ENCODE measurements around the gene LCN6. TPM values are rescaled to one million over a fixed set of nuclear protein-coding genes. Genes with fewer than 3 reads are reported as not detected.
"Not testable (repeated sequence)": the region's sequence is repeated elsewhere in the genome, so short reads cannot be mapped to it uniquely, and the experiment has no call there.

The LCN6 gene, protein sequence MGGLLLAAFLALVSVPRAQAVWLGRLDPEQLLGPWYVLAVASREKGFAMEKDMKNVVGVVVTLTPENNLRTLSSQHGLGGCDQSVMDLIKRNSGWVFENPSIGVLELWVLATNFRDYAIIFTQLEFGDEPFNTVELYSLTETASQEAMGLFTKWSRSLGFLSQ
- 1 to 10 TPM; 6.4 to 9.3 TPM for total RNA-seq

DNA sequence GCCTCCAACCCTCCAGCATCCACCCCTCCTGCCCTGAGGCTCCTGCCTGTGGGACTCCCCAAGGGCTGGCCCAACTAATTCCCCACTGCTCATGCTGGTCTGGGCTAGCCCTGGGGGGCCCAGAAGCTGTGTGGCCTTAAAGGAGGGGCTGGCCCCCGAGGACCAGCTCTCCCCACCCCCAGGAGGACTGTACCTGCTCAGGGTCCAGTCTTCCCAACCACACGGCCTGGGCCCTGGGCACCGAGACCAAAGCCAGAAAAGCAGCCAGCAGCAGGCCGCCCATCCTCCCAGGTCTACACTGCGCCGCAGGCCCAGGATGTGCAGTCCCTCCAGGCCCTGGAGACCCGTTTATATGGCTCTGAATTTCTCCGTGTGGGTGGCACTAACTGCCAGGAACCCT, at the start of gene LCN6:
Gene LCN6 (minus strand): TSS at position 325 of the 400 bp plus-strand sequence. CDS start 42 bp downstream, at position 283.
- Histone ChIP-seq H3K9me3 (peaks cover 0 to 3% of the 10 kb centered on the region in 2 donors), H3K27ac (peak within 1 kb of the TSS in 1 of 2 donors; percentile 40), H3K36me3 (no peaks in the 10 kb centered on the region), H3K4me3 (no peak within 1 kb of the TSS), H3K27me3 (no peaks in the 10 kb centered on the region), H3K4me1 (peaks cover 0 to 23% of the 10 kb centered on the region in 2 donors)
- DNase-seq (ENCODE audit: low spot score): no peak
- no peak for TF ChIP-seq CTCF (IDR thresholded peaks at IDR 0.05)

- not testable (repeated sequence) for H3K27me3 ChIP-seq; H3K4me3 ChIP-seq; H3K36me3 ChIP-seq; H3K9me3 ChIP-seq; DNase-seq (ENCODE audit: low spot score)
- H3K4me1 ChIP-seq: peaks cover 0 to 67% of the 10 kb centered on the region in 2 donors
- peak overlapping the region; percentile 6 to 53 for H3K27ac ChIP-seq
These were observed 48.5 kb upstream of the LCN6 start for GRCh38 chr9:136796775-136797347.

DNA sequence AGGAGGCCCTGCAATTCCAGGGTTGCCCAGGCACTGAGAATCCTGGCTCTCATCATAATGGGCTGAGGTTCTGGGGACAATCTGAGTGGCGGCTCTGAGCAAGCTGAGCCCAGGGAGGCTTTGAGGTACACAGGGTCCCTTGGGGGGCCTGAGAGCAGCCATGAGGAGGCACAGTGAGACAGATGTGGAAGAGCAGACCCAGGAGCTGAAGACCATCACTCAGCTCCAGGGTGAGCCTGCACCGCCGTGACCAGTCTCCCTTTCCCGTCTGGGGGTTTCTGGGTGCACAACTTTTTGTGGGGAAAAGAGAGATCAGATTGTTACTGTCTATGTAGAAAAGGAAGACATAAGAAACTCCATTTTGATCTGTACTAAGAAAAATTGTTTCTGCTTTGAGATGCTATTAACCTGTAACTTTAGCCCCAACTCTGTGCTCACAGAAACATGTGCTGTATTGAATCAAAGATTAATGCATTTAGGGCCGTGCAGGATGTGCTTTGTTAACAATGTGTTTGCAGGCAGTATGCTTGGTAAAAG, 48.0 kb upstream of the LCN6 start, which contains the start of gene CCDC183:
Gene CCDC183 (plus strand): TSS at position 101 of the 537 bp plus-strand sequence. CDS start 60 bp downstream, at position 161.
- DNase-seq (ENCODE audit: low spot score): no peak
- H3K27me3 ChIP-seq: peaks cover 0 to 7% of the 10 kb centered on the region in 2 donors
- peak within 1 kb of the TSS; percentile 6 to 53 for H3K27ac ChIP-seq
- no peaks in the 10 kb centered on the region for H3K36me3 ChIP-seq
- TF ChIP-seq CTCF (IDR thresholded peaks at IDR 0.05): no peak
- H3K9me3 ChIP-seq: no peaks in the 10 kb centered on the region
- peaks cover 0 to 69% of the 10 kb centered on the region in 2 donors for H3K4me1 ChIP-seq
- no peak within 1 kb of the TSS for H3K4me3 ChIP-seq

DNA sequence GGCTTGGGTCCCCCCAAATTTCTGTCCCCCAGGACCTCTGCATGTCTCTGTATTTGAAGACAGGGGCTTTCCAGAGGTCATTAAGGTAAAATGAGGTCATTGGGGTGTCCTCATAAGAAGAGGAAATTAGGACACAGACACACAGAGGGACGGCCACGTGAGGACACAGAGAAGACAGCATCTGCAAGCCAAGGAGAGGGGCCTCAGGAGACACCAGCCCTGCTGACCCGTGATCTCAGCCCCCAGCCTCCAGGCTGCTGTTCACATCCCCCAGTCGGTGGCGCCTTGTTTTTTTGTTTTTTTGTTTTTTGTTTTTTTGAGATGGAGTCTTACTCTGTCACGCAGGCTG, 46.6 kb upstream of the LCN6 start:
- H3K36me3 ChIP-seq: no peaks in the 10 kb centered on the region
- no peak overlapping the region for H3K4me3 ChIP-seq
- no peak for DNase-seq (ENCODE audit: low spot score)
- no peak overlapping the region for H3K27ac ChIP-seq
- peaks cover 0 to 7% of the 10 kb centered on the region in 2 donors for H3K27me3 ChIP-seq
- H3K4me1 ChIP-seq: peaks cover 0 to 62% of the 10 kb centered on the region in 2 donors
- TF ChIP-seq CTCF (IDR thresholded peaks at IDR 0.05): no peak
- H3K9me3 ChIP-seq: no peaks in the 10 kb centered on the region

DNA sequence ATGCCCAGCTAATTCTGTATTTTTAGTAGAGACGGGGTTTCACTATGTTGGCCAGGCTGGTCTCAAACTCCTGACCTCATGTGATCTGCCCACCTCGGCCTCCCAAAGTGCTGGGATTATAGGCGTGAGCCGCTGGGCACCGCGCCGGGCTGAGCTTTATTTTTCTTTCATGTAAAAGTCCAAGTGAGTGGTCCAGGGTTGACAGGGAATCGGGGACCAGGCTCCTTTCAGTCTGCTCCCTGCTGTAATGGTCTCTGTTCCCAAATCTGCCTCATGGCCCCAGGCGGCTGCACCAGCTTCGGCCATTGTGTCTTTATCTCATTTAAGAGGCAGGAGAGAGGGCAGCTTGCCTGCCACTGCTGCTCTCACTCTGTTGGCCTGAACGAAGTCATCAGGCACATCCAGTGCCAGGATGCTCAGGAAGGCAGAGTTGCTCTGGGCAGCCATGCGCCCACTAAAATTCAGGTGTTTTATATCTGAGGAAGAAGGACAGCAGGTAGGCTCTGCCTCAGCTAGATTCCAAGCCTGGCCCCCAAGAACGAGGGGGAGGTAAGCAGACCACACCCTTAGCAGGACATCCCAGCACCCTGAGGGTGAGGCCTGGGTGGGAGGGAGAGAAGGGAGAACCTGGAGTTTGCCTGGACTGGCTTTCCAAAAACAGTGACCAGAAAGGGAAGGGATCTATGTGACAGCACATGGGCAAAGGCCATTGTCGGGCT, 46.1 kb upstream of the LCN6 start:
- no peaks in the 10 kb centered on the region for H3K36me3 ChIP-seq
- DNase-seq (ENCODE audit: low spot score): no peak
- peaks cover 0 to 62% of the 10 kb centered on the region in 2 donors for H3K4me1 ChIP-seq
- no peaks in the 10 kb centered on the region for H3K9me3 ChIP-seq
- H3K4me3 ChIP-seq: no peak overlapping the region
- no peak for TF ChIP-seq CTCF (IDR thresholded peaks at IDR 0.05)
- no peak overlapping the region for H3K27ac ChIP-seq
- peaks cover 0 to 3% of the 10 kb centered on the region in 2 donors for H3K27me3 ChIP-seq

Measured in right atrium auricular region (tissue), 2 donors.